ENCODE results near the gene GANAB.
"Not testable (repeated sequence)": the region's sequence is repeated elsewhere in the genome, so short reads cannot be mapped to it uniquely, and the experiment has no call there.

Gene GANAB

GRCh38 chr11:62591448-62592145 is 54.8 kb downstream of the GANAB start, which contains the start of gene TUT1:
Gene TUT1, minus strand, starts transcription at chr11:62591523. Its CDS starts 38 bp downstream, at chr11:62591485.
- Histone ChIP-seq H3K4me2 (ENCODE audit: insufficient read depth, low read length, poor library complexity, severe bottlenecking) (peak within 1 kb of the TSS; percentile 74), H2AFZ (ENCODE audit: low read length) (peak within 1 kb of the TSS; percentile 86), H3K9me3 (replicated peaks in 1 of 2; ENCODE audit: control insufficient read depth in 2 of 2, insufficient read depth in 1 of 2, low read depth in 1 of 2, low read length in 2 of 2) (no peaks in the 10 kb centered on the region), H2BK15ac (ENCODE audit: low read length) (no peak within 1 kb of the TSS), H4K8ac (ENCODE audit: low read depth, low read length) (no peak within 1 kb of the TSS), H3K9ac (ENCODE audit: low read depth, low read length, poor library complexity) (peak within 1 kb of the TSS; percentile 81), H3K79me1 (ENCODE audit: low read depth, low read length) (peaks cover 4% of the 10 kb centered on the region), H3K4me1 (ENCODE audit: control insufficient read depth in 2 of 2, insufficient read depth in 1 of 2, low read depth in 1 of 2, low read length in 2 of 2) (peaks cover 7 to 8% of the 10 kb centered on the region in 2 donors), H4K91ac (ENCODE audit: low read depth, low read length, poor library complexity) (no peak within 1 kb of the TSS), H2BK12ac (ENCODE audit: low read length) (peak within 1 kb of the TSS; percentile 82), H3K23ac (ENCODE audit: low read depth, low read length, poor library complexity) (peak within 1 kb of the TSS; percentile 60), H3K27ac (replicated peaks; ENCODE audit: low read length) (peak within 1 kb of the TSS; percentile 84), H3K27me3 (ENCODE audit: control insufficient read depth in 3 of 3, insufficient read depth in 3 of 3, low read depth in 1 of 3, low read length in 3 of 3) (no peaks in the 10 kb centered on the region), H2AK5ac (ENCODE audit: low read depth, low read length) (peak within 1 kb of the TSS; percentile 16), H3K18ac (ENCODE audit: low read length) (peak within 1 kb of the TSS; percentile 86), H3K36me3 (replicated peaks in 1 of 2; ENCODE audit: control insufficient read depth in 2 of 2, insufficient read depth in 2 of 2, low read length in 2 of 2) (peaks cover 40 to 67% of the 10 kb centered on the region in 2 donors), H3K14ac (ENCODE audit: low read length) (no peak within 1 kb of the TSS), H3K4ac (ENCODE audit: low read length) (no peak within 1 kb of the TSS), H3K4me3 (ENCODE audit: low read length in 2 of 2) (peak within 1 kb of the TSS; percentile 80 to 91), H2BK5ac (ENCODE audit: low read length) (peak within 1 kb of the TSS; percentile 30), H2BK120ac (ENCODE audit: low read depth, low read length) (no peak within 1 kb of the TSS)
- no CpG with 5 or more reads among the region's 58 CpGs for WGBS, 2 donors (ENCODE audit: extremely low coverage in 2 of 2, insufficient read length in 2 of 2, insufficient replicate concordance in 1 of 2)
- peak; percentile 99 for DNase-seq (ENCODE audit: low spot score)

GRCh38 chr11:62588966-62589637 is 57.3 kb downstream of the GANAB start:
- Histone ChIP-seq H3K9me3 (replicated peaks in 1 of 2; ENCODE audit: control insufficient read depth in 2 of 2, insufficient read depth in 1 of 2, low read depth in 1 of 2, low read length in 2 of 2) (no peaks in the 10 kb centered on the region), H2BK120ac (ENCODE audit: low read depth, low read length) (no peak overlapping the region), H3K27me3 (ENCODE audit: control insufficient read depth in 3 of 3, insufficient read depth in 3 of 3, low read depth in 1 of 3, low read length in 3 of 3) (no peaks in the 10 kb centered on the region), H3K27ac (replicated peaks; ENCODE audit: low read length) (no peak overlapping the region), H3K4me3 (ENCODE audit: low read length in 2 of 2) (no peak overlapping the region), H3K9ac (ENCODE audit: low read depth, low read length, poor library complexity) (no peak overlapping the region), H3K4me2 (ENCODE audit: insufficient read depth, low read length, poor library complexity, severe bottlenecking) (no peak overlapping the region), H3K79me1 (ENCODE audit: low read depth, low read length) (peaks cover 4% of the 10 kb centered on the region), H2BK12ac (ENCODE audit: low read length) (no peak overlapping the region), H3K36me3 (replicated peaks in 1 of 2; ENCODE audit: control insufficient read depth in 2 of 2, insufficient read depth in 2 of 2, low read length in 2 of 2) (peaks cover 24 to 62% of the 10 kb centered on the region in 2 donors), H3K18ac (ENCODE audit: low read length) (no peak overlapping the region), H2AFZ (ENCODE audit: low read length) (no peak overlapping the region), H4K91ac (ENCODE audit: low read depth, low read length, poor library complexity) (no peak overlapping the region), H2BK5ac (ENCODE audit: low read length) (no peak overlapping the region), H2AK5ac (ENCODE audit: low read depth, low read length) (no peak overlapping the region), H3K23ac (ENCODE audit: low read depth, low read length, poor library complexity) (no peak overlapping the region), H3K14ac (ENCODE audit: low read length) (no peak overlapping the region), H3K4me1 (ENCODE audit: control insufficient read depth in 2 of 2, insufficient read depth in 1 of 2, low read depth in 1 of 2, low read length in 2 of 2) (peaks cover 7 to 8% of the 10 kb centered on the region in 2 donors), H4K8ac (ENCODE audit: low read depth, low read length) (no peak overlapping the region), H2BK15ac (ENCODE audit: low read length) (no peak overlapping the region), H3K4ac (ENCODE audit: low read length) (no peak overlapping the region)
- DNase-seq (ENCODE audit: low spot score), result no peak
- WGBS, 2 donors (ENCODE audit: extremely low coverage in 2 of 2, insufficient read length in 2 of 2, insufficient replicate concordance in 1 of 2), result no CpG with 5 or more reads among the region's 18 CpGs

GRCh38 chr11:62585356-62585755 is 61.1 kb downstream of the GANAB start:
- not testable (repeated sequence) for H3K23ac ChIP-seq (ENCODE audit: low read depth, low read length, poor library complexity); H2BK5ac ChIP-seq (ENCODE audit: low read length); H2BK12ac ChIP-seq (ENCODE audit: low read length); H3K9me3 ChIP-seq (replicated peaks in 1 of 2; ENCODE audit: control insufficient read depth in 2 of 2, insufficient read depth in 1 of 2, low read depth in 1 of 2, low read length in 2 of 2); H3K27me3 ChIP-seq (ENCODE audit: control insufficient read depth in 3 of 3, insufficient read depth in 3 of 3, low read depth in 1 of 3, low read length in 3 of 3); H3K14ac ChIP-seq (ENCODE audit: low read length); DNase-seq (ENCODE audit: low spot score); H2AK5ac ChIP-seq (ENCODE audit: low read depth, low read length); H2BK15ac ChIP-seq (ENCODE audit: low read length); H3K4me1 ChIP-seq (ENCODE audit: control insufficient read depth in 2 of 2, insufficient read depth in 1 of 2, low read depth in 1 of 2, low read length in 2 of 2); H4K8ac ChIP-seq (ENCODE audit: low read depth, low read length); H2AFZ ChIP-seq (ENCODE audit: low read length); H2BK120ac ChIP-seq (ENCODE audit: low read depth, low read length); H4K91ac ChIP-seq (ENCODE audit: low read depth, low read length, poor library complexity); H3K4me2 ChIP-seq (ENCODE audit: insufficient read depth, low read length, poor library complexity, severe bottlenecking); H3K18ac ChIP-seq (ENCODE audit: low read length); H3K4ac ChIP-seq (ENCODE audit: low read length); H3K4me3 ChIP-seq (ENCODE audit: low read length in 2 of 2); H3K79me1 ChIP-seq (ENCODE audit: low read depth, low read length); H3K27ac ChIP-seq (replicated peaks; ENCODE audit: low read length)
- no CpG with 5 or more reads among the region's 7 CpGs for WGBS, 2 donors (ENCODE audit: extremely low coverage in 2 of 2, insufficient read length in 2 of 2, insufficient replicate concordance in 1 of 2)
- Histone ChIP-seq H3K36me3 (replicated peaks in 1 of 2; ENCODE audit: control insufficient read depth in 2 of 2, insufficient read depth in 2 of 2, low read length in 2 of 2) (peaks cover 26 to 74% of the 10 kb centered on the region in 2 donors), H3K9ac (ENCODE audit: low read depth, low read length, poor library complexity) (peak overlapping the region; percentile 63)

GRCh38 chr11:62581735-62582134 is 64.7 kb downstream of the GANAB start:
- H3K4me3 ChIP-seq (ENCODE audit: low read length in 2 of 2); H3K4me2 ChIP-seq (ENCODE audit: insufficient read depth, low read length, poor library complexity, severe bottlenecking); H3K9me3 ChIP-seq (replicated peaks in 1 of 2; ENCODE audit: control insufficient read depth in 2 of 2, insufficient read depth in 1 of 2, low read depth in 1 of 2, low read length in 2 of 2); H4K91ac ChIP-seq (ENCODE audit: low read depth, low read length, poor library complexity); H3K18ac ChIP-seq (ENCODE audit: low read length); H4K8ac ChIP-seq (ENCODE audit: low read depth, low read length); H3K9ac ChIP-seq (ENCODE audit: low read depth, low read length, poor library complexity); H3K23ac ChIP-seq (ENCODE audit: low read depth, low read length, poor library complexity); H3K27me3 ChIP-seq (ENCODE audit: control insufficient read depth in 3 of 3, insufficient read depth in 3 of 3, low read depth in 1 of 3, low read length in 3 of 3); H3K4ac ChIP-seq (ENCODE audit: low read length); H3K14ac ChIP-seq (ENCODE audit: low read length); H2AK5ac ChIP-seq (ENCODE audit: low read depth, low read length); H3K27ac ChIP-seq (replicated peaks; ENCODE audit: low read length); H2BK12ac ChIP-seq (ENCODE audit: low read length); H3K79me1 ChIP-seq (ENCODE audit: low read depth, low read length); H2AFZ ChIP-seq (ENCODE audit: low read length); H2BK120ac ChIP-seq (ENCODE audit: low read depth, low read length); H2BK5ac ChIP-seq (ENCODE audit: low read length); H3K4me1 ChIP-seq (ENCODE audit: control insufficient read depth in 2 of 2, insufficient read depth in 1 of 2, low read depth in 1 of 2, low read length in 2 of 2); H2BK15ac ChIP-seq (ENCODE audit: low read length); DNase-seq (ENCODE audit: low spot score): not testable (repeated sequence)
- H3K36me3 ChIP-seq (replicated peaks in 1 of 2; ENCODE audit: control insufficient read depth in 2 of 2, insufficient read depth in 2 of 2, low read length in 2 of 2), result peaks cover 27 to 84% of the 10 kb centered on the region in 2 donors
- WGBS, 2 donors (ENCODE audit: extremely low coverage in 2 of 2, insufficient read length in 2 of 2, insufficient replicate concordance in 1 of 2), result no CpG with 5 or more reads among the region's 4 CpGs
